HT1080 (cell line): ENCODE measurements around the gene ASB6. TPM values are rescaled to one million over a fixed set of nuclear protein-coding genes. Genes with fewer than 3 reads are reported as not detected.

Experiments
- DNase-seq: peaks from one replicate; pipeline ENCODE4 v3.0.0-alpha.2; 2015; ENCODE audit warnings: low read depth
- total RNA-seq: library from RNA; depleted of rRNA; stranded (reverse); fragments of >200 nt; shearing (Covaris generic); gene quantifications from 2 replicates; pipeline ENCODE4 v1.2.3, GENCODE V29; 2014

Gene ASB6
- total RNA-seq, 1 experiment from 2014 or later, result 31.6 TPM

DNA sequence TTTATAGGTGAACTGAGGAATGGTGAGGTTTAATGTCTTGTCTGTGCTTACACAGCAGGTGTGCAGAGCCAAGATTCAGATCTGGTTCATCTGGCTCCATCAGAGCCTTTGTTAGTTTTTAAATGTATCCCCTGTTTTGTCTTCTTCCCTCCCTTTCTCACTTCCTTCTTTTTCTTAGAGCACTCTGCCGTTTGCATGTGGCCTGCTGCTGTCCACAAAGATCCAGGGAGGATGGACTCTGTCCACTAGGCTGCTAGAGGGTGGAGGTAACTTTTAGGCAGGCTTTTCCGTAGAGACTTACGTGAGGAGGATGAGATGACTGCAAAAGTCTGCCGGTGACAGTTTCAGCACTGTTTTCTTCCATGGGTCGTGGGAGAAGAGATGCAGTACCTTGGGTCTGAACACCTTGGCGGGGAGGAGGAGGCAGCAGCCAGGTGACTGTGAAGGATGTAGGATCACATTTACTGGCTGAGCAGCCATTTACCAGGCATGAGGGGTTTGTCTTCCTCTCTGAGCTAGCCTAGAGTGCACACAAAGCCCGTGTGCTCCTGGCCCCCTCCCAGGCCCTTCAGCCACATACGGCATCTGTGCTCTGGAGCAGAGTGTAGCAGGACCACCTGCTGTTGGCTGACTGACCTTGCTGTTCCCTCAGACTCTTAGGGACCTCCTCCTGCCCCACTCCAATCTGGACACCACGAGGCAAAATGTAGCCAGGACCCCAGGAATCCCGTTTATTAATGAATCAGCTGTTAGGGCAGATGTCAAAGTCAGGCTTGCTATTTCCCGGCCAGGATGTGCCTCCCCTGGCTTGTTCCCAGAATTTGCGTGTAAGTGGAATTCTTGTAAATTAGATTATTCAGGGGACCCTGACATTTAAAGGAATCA, 14.2 kb downstream of the ASB6 start:
- no peak for DNase-seq

DNA sequence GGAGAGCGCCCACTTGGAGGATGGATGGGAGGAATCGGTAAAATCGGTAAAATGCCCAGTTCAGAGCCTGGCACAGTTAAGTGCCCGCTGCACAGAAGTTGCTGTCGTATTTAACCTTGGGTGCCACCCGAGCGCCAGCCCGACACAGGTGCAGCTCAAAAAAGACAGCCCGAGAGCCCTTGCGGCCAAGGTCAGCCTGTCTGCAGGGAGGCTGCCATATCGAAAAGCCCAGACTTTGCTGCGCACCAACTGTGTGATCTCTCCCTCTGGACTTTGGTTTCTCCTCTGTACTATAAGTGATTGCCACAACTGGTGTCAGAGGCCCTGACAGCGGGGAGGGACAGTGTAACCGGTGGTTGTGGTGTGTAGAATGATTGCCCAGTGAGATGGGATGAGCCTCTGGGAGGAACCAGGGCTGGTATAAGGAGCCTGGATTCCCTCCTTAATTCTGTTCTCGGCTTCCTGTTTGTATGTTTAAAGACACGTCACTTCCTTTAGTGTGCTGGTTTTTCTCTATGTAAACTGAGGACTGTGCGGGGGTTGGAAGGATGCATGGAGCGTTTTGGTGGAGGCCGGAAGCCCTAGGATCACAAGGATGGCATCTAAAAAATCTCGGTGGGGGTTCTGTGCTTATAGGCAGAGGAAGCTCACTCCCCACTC, 15.2 kb downstream of the ASB6 start:
- DNase-seq, result peak; percentile 78

DNA sequence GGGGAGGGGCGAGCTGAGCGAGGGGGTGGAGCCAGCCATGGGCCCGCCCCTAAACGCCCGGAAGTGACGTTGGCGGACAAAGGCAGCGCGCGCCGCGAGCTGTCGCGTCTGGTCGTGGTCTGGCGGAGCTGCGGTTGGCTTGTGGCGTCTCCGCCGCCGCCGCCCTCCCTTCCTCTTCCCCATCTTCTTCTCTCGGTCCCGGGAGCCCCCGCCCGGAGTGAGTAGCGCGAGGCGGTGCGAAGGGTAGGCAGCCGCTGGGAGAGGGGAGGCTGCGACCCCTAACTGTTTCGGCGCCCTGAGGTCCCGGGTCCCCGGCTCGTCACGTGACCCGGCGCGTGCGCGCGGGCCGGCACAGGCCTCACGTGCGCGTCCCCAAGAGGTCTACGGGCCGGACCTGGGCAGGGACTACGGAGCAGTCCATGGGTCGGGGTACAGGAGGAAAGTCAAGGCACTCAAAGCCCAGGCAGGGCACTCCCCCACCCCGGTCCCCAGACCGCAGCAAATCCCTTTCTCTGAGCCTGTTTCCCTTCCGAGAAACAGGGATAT, 15.8 kb downstream of the ASB6 start, which contains the start of gene NTMT1:
Gene NTMT1 (plus strand): TSS at position 85 of the 546 bp plus-strand sequence. CDS start 6,541 bp downstream, outside the sequence.
- peak; percentile 79 for DNase-seq

DNA sequence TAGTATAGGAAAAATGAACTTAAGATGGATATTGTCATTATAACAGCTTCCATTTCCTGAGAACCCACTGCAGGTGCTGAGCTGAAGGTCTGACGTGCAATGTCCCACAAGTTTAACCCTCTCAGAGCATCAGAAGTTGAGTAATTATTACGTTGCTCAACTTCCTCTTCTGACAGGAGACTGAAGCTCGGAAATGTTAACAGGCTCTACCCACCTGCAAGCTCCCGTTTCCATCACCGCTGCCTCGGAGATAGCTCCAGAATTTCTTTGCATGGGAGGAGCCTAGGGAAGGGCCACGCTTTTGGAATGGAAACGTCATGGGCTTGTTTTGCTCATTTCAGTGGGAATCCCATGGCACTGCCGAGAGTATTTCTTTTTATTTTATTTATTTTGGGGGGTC, 17.0 kb downstream of the ASB6 start:
- DNase-seq, result no peak

DNA sequence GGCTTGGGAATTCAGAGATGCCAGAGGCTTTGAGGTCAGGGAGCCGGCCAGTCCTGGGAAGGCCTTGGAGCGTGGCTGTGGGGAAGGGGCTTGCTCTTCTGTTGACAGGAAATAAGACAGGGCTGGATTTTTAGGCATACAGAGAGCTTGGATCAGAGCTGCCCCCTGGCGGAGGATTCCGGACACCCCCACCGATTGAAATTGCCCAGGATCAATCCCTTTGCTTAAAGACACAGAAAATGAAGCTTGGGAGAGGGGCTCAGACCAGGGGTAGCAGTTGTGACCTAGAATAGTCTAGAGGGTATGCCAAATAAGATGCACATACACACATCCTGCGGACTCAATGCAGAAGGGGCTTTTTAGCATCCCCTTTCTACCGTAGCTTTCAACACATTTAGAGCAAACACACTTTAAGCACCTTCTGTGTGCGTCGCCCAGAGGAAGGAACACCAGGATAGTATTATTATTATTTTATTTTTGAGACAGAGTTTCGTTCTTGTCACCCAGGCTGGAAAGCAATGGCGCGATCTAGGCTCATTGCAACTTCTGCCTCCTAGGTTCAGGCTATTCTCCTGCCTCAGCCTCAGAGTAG, 17.7 kb downstream of the ASB6 start:
- peak; percentile 51 for DNase-seq

DNA sequence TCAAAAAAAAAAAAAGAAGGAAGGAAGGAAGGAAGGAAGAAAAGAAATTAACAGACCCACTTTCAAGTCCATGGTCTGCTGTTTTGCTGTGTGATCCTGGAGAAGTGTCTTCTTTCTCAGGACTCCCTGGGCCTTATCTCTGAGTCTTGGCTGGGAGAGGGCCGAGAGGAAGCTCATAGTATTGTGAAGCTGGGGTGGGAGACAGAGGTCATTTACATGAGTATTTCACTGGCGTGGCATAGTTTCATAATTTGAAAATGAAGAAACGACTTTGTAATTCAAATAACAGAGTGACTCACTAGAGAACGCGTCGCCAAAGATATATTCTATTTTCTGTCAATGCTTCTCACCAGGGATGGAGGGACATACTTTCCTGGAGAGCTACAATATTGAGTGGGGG, 18.6 kb downstream of the ASB6 start:
- no peak for DNase-seq

DNA sequence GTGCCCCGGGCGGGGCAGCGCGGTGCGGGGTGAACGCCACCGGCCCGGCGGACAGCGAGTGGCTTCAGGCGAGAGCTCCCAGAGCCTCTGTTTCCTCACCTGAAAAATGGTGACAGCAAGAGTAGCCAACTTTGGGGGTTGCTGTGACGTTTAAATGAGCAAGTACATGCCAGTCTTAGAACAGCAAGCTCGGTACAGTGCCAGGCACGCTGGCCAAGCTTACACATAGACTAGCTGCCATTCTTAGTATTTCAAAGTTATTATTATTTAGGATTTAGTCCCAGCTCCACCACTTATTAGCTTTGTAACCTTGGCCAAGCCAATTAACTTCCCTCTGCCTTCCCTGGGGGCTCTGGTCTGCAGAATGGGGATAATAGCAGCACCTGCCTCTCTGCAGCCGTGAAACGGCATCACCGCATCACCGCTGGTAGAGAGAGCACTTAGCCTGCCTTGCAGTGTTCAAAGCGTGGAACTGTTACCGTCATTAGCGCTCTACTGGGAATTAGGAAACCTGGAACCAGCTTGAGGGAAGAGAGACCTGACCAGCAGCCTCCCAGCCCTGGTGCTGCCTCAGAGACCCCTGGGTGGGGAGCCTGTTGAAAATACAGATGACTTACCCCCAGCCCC, 21.2 kb downstream of the ASB6 start, which contains the start of gene C9orf50:
Gene C9orf50 (minus strand): TSS at position 433 of the 627 bp plus-strand sequence. CDS start 527 bp downstream, outside the sequence.
- DNase-seq, result no peak

DNA sequence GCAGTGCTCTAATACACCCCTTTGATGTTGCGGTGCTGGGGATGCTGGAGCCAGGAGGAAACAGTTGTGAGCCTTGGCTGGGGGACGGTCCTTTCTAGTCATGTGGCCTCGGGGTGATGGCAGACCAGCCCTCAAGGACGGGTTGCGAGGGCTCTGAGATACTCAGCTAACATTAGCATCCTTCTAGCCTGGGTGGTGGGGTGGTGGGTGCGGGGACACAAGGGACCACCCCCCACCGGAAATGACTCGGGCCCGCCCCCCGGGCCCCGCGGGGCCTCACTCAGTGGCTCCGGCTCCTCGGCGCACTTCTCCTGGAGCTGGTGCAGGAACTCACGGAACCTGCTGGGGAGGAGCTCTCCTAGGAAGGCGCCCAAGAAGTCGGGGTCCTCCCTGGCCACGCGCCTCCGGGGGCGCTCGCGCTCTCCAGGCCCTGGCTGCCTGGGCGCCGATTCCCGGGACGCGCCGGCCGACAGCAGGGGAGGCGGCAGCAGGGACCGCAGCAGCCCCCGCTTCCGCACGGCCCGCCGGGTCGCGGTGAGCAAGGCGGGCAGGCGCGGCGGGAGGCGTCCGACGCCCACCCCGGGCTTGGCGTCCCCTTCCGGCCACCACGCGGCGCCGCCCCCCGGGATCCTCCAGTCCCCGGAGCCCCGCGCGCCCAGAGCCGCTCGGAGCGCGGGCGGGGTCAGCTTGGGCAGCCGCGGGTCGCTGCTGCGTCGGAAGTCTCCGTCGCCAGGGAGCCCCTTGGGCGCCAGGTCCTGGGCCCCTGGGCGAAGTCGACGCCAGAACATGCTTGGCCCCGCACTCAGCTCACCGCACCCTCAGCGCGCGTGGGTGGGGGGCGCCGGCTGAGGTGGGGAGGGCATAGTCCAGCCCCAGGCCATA, 21.9 kb downstream of the ASB6 start:
- no peak for DNase-seq

DNA sequence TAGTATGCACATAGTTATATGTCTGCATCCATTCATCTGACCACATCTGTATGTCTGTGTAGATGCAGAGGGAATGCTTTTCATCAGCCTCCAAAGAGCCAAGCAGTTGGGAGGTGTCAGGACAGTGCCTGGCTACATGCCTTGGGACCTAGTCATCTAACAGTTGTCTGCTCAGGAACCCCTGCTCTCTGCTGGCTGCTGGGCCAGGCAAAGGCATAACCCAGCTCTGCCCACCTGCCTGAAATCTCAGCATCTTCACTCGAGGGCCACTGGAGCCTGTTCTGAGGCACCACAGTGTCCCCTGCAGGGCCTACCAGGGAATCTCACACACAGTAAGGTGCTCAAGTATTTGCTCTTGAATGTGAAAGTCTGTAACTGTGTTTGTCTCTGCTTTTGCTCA, 24.8 kb downstream of the ASB6 start:
- DNase-seq, result peak; percentile 56

DNA sequence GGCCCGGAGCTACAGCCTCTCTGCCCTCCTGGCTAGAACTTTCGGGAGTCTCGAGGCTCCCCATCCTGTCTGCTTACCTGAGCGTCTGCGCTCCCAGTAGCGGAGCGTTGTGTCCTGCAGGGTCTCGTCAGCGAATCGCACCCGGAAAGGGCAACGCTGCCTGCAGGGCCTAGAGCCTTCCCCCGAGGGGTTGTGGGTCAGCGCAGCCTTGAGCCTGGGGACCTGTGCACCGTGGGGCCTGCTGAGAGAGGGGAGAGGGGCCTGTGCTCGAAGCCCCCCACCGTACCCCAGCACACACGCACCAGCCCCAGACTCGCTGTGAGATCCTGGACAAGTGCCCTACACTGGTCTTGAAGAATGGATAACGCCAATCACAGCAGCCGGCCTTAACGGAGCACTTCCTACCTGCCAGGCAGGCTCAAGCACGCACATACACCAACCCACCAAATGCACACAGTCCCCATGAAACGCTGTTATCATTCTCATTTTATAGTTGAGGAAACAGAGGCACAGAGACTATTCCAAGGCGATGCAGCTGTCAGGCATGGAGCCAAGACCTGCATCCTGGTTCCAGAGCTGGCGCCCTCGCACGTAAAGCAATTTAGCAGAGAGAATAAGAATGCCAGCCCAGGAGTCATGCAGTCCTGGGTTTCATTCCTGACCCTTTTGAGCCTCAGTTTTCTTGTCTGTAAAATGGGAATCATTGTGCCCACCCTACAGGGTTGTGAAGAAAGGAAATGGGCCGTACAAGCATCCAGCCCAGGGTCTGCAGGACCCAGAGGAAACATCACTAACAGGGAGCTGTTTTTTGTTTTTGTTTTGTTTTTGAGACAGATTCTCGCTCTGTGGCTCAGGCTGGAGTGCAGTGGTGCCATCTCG, 26.3 kb downstream of the ASB6 start:
- DNase-seq, result no peak

DNA sequence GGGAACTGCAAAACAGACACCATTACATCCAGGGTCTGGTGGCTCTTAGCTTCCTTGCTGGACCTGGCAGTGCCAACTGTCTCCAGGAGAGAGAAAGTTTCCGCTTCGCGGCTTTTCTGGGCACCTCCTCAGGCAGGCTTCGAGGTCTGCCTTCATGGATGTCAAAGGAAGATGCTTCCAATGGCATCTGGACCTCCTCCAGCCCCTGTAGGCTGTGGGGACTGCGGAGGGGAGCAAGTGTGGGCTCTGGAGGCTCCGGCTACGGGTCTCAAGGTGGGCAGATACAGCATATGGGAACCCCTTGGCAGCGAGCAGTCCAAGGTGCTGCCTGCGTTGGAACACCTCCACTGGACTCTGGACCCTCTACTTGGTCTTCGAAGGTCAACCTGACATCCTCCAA, 27.0 kb downstream of the ASB6 start:
- no peak for DNase-seq

DNA sequence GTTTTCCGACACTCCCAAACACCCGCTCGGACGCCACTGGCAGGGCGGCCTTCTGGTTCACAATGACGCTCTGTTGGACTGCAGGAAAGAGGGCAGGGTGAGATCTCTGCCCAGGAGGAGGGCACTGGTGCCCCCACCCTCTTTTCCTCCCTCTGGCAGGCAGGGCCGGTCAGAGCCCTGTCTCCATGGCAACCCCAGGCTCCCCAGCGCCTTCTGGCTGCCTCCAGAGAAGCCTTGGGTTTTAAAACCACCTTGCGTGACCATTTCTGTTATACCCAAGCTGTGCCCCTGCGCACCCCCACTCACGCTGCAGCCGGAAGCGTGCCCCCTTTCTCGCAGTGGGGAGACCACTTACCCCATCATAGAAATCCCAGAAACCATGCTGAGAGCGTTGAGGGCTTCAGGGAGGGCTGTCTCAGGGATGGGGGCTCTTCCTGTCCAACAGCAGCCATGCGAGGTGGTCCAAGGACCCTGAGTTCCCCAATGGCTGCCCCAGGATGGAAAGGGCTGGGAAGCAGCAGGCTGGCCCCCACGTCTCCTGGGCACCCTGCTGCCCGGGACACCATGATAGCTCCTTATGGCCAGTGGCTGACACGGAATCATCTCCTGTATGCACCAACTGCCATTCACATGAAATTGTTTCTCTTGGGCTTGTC, 28.3 kb downstream of the ASB6 start:
- no peak for DNase-seq

DNA sequence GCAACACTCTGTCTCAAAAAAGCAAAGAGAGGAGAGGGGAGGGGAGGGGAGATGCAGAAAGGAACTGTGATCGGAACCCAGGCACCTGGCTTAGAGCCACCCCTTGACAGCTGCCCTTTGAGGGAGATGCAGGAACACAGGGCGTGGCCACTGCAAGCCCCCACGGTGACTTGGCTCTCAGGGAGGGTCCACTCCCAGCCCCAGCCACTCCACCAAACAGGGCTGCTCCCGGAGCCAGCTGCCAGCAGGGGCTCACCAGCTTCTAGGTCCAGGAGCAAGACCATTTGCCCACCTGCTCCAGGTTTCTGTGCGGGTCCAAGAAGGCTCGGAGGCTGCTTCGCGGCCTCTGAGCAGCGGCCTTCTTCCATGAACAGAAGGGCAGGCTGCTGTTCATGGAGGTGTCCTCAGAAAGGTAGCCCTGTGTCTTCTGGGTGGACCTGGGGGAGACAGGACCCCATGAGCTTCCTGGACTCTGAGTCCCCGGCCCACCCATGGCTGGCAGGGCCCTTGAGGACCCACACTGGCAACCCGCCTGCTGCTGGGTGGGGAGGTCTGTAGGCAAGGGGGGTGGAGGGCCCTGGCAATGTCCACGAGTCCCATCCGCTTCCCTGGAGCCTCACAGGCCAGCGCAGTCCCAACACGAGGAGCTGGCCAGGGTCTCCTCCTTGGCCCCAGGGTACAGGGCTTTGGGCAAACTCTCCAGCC, 29.0 kb downstream of the ASB6 start:
- DNase-seq, result no peak

DNA sequence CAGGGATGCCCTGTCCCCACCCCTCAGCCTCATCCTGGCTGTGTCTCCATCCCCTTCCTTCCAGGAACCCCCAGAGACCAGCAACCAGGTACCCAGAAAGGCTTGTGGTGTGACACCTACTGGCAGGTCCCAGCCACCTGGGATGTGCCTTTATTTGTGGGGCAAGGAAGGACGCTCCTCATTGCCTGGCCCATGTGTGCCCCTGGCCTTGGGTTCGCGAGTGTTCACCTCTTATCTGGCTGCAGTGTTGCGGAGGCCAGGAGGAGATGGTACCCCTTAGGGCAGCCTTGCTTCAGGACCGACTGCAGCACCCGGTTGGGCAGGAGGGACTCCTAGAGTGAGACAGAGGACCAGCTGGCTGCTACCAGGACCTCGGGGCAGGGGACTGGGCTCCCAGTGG, 29.8 kb downstream of the ASB6 start:
- no peak for DNase-seq

DNA sequence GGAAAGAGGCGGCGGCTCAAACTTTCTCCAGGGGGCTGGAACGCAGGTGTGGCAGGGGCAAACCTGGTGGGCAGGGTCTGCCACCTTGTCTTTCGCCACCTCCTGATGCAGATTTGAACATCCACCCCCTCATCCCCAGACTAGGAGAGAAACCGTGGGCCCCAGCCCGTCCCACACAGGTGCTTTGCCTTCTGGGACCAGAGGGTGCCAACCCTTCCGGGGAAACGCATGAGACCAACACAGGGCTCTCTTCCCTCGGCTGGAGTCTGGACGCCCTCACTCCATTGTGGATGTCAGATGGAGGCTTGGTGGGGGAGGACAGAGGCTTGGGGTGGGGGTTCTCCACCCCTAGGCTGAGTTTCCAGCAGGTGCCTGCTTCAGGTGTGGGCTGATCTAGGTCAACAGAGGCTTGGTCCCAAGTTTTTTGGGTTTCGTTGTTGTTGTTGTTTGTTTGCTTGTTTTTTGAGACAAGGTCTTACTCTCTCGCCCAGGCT, 30.6 kb downstream of the ASB6 start:
- DNase-seq, result no peak

DNA sequence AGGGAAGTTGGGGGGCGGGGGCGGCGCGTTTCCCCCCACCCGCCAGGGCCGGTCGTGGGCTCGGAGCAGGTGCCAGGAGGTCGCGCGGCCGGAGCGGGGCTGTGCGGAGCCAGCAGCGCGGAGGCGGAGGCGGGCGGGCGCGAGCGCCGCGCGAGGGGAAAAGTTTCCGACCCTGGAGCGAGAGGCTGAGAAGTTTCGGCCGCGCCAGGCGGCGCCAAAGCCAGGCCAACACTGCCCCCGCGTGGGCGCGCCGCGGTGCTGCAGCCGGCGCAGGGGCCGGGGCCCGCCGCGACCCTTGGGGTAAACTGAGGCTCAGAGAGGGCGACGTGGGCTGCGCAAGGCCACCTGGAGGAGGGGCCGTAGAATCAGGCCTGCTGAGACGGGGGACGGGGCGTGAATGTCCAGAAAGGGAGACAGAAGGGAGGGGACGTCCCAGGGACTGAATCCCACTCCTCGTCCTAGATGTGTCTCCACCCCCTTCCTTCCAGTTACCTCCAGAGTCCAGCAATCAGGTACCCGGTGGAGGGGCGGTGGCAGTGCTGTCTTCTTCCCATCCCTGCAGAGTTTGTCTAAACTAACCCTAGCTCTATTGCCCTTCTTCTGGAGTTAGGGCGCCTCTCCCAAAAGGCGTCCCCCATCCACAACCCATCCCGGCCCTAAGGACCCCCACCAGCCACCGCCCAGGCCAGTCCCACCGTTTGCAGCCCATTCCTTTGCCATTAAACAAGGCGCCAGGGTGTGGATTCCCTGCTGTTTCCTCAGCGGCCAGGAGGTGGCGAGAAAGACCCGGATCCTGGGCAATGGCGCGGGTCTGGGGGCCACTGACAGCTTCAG, 31.3 kb downstream of the ASB6 start:
- peak; percentile 48 for DNase-seq

DNA sequence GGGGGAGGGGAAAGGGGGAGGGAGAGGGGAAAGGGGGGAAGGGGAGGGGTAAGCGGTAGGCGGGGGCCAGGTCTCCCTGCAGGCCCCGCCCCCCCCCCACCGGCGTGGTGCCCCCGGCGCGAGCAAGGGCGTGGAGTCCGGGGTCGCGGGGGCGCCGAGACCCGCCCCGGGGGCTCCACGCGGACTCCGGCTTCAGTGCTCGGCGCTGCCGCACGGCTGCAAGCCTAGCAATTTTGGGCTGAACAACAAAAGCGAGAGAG, 31.8 kb downstream of the ASB6 start:
- no peak for DNase-seq
